HEK293T (cell line): ENCODE measurements around the gene FHIP1B.
"Not testable (repeated sequence)": the region's sequence is repeated elsewhere in the genome, so short reads cannot be mapped to it uniquely, and the experiment has no call there.

ENCODE experiments used
- CTCF ChIA-PET: fragments of 350-600 bp; formaldehyde crosslinking; extraction: SDS; loops from one replicate; lab custom pipeline; 2021; ENCODE audit warnings: antibody characterized with exemption, inconsistent platforms; lab: Yijun Ruan, JAX
- POLR2A ChIA-PET: fragments of 350-600 bp; formaldehyde crosslinking; extraction: SDS; loops from one replicate; lab custom pipeline; 2020; ENCODE audit warnings: antibody characterized with exemption, inconsistent platforms; lab: Yijun Ruan, JAX
- DNase-seq: peaks from one replicate; pipeline ENCODE4 v3.0.0; 2012; ENCODE audit warnings: mixed read lengths; ENCODE audit errors: extremely low spot score
- ARNT ChIP-seq: fragments of 450-650 bp; IDR thresholded peaks from 2 replicates; pipeline ENCODE4 v1.6.1; 2017; ENCODE audit warnings: mild to moderate bottlenecking
- BHLHE40 ChIP-seq: fragments of 450-650 bp; IDR thresholded peaks from 2 replicates; pipeline ENCODE4 v1.6.1; 2016; ENCODE audit warnings: mild to moderate bottlenecking, moderate library complexity, borderline replicate concordance
- CTBP1 ChIP-seq: fragments of 450-650 bp; IDR thresholded peaks from 2 replicates; pipeline ENCODE4 v1.6.1; 2016; ENCODE audit warnings: borderline replicate concordance
- ELF4 ChIP-seq: fragments of 450-650 bp; IDR thresholded peaks from 2 replicates; pipeline ENCODE4 v1.6.1; 2017; ENCODE audit warnings: antibody characterized with exemption
- FOXA1 ChIP-seq: fragments of 450-650 bp; IDR thresholded peaks from 2 replicates; pipeline ENCODE4 v1.6.1; 2016; ENCODE audit warnings: mild to moderate bottlenecking
- FOXK2 ChIP-seq: fragments of 450-650 bp; IDR thresholded peaks from 2 replicates; pipeline ENCODE4 v1.6.1; 2016; ENCODE audit warnings: mild to moderate bottlenecking
- FOXM1 ChIP-seq: fragments of 450-650 bp; IDR thresholded peaks from 2 replicates; pipeline ENCODE4 v1.6.1; 2017; ENCODE audit warnings: mild to moderate bottlenecking, borderline replicate concordance
- HDGF ChIP-seq: fragments of 450-650 bp; IDR thresholded peaks from 2 replicates; pipeline ENCODE4 v1.6.1; 2017; ENCODE audit warnings: antibody characterized with exemption, borderline replicate concordance
- L3MBTL2 ChIP-seq: fragments of 450-650 bp; conservative IDR thresholded peaks from 2 replicates; pipeline ENCODE4 v1.6.1; 2016; ENCODE audit warnings: mild to moderate bottlenecking
- LEF1 ChIP-seq: fragments of 450-650 bp; IDR thresholded peaks from 2 replicates; pipeline ENCODE4 v1.6.1; 2017; ENCODE audit warnings: mild to moderate bottlenecking, borderline replicate concordance
- NFRKB ChIP-seq: fragments of 450-650 bp; IDR thresholded peaks from 2 replicates; pipeline ENCODE4 v1.6.1; 2016; ENCODE audit warnings: mild to moderate bottlenecking, moderate library complexity
- SP1 ChIP-seq: fragments of 450-650 bp; IDR thresholded peaks from 2 replicates; pipeline ENCODE4 v1.6.1; 2017
- SUZ12 ChIP-seq: fragments of 450-650 bp; IDR thresholded peaks from 2 replicates; pipeline ENCODE4 v1.6.1; 2016; ENCODE audit warnings: mild to moderate bottlenecking
- TARDBP ChIP-seq: fragments of 450-650 bp; IDR thresholded peaks from 2 replicates; pipeline ENCODE4 v1.6.1; 2016
- ZNF384 ChIP-seq: fragments of 450-650 bp; IDR thresholded peaks from 2 replicates; pipeline ENCODE4 v1.6.1; 2016
- TF ChIP-seq, protein P1 (sequence below): fragments of 450-650 bp; IDR thresholded peaks from 2 replicates; pipeline ENCODE4 v1.6.1; 2016

FHIP1B gene

DNA sequence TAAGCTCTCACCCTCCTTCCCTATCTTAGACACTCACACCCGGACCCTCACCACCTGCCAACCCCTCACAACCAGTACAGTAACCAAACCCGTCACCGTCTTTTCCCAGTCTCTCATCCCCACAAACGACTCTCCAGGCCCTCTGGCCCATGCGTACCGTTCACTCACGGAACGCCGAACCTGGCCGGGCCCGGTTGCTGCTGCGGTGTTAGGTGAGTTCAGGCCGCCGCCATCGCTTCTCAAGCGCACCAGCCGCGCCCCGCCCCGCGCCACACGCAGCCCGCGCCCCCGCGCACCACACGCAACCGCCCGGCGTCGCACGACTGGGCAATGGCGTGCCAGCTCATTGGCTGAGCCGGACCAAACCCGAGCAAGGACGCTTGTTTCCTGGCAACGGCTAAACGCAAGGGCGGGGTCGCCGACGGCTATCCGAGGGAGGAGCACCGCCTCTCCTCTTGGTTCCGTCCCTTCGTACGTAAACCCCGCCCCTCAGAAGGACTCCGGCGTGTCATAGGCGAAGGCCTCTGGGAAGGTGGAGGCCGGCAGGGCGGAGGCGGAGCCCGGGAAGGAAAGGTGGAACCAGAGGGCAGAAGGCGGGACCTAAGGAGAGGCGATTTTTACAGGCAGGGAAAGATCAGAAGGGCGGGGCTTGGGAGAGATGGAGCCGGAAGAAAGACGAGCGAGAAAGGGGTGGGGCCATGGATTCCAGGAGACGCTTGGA lies at the start of gene FHIP1B:
FHIP1B (minus strand) TSS at position 250 of the 721 bp plus-strand sequence. CDS start 10,120 bp downstream, outside the sequence.
- POLR2A ChIA-PET: interaction anchor here (0.5 to 3.3 kb wide), 6 partner anchors 9 to 234 kb away, joined by 3 to 18 read pairs (median 3); partner anchors contain the start of gene CCKBR
- CTCF ChIA-PET: interaction anchor here (1.1 to 1.6 kb wide), 3 partner anchors 10 to 18 kb away, joined by 3 to 6 read pairs (median 3); no protein-coding TSS in a partner anchor
- no peak for TF ChIP-seq L3MBTL2
- peak; percentile 98; the same call in 1 of the 2 replicates for TF ChIP-seq HDGF
- TF ChIP-seq, protein P1, sequence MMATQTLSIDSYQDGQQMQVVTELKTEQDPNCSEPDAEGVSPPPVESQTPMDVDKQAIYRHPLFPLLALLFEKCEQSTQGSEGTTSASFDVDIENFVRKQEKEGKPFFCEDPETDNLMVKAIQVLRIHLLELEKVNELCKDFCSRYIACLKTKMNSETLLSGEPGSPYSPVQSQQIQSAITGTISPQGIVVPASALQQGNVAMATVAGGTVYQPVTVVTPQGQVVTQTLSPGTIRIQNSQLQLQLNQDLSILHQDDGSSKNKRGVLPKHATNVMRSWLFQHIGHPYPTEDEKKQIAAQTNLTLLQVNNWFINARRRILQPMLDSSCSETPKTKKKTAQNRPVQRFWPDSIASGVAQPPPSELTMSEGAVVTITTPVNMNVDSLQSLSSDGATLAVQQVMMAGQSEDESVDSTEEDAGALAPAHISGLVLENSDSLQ: peak; percentile 50
- TF ChIP-seq FOXM1: no peak
- no peak for TF ChIP-seq ELF4
- no peak for TF ChIP-seq BHLHE40
- TF ChIP-seq NFRKB: no peak
- DNase-seq: peak; percentile 94

DNA sequence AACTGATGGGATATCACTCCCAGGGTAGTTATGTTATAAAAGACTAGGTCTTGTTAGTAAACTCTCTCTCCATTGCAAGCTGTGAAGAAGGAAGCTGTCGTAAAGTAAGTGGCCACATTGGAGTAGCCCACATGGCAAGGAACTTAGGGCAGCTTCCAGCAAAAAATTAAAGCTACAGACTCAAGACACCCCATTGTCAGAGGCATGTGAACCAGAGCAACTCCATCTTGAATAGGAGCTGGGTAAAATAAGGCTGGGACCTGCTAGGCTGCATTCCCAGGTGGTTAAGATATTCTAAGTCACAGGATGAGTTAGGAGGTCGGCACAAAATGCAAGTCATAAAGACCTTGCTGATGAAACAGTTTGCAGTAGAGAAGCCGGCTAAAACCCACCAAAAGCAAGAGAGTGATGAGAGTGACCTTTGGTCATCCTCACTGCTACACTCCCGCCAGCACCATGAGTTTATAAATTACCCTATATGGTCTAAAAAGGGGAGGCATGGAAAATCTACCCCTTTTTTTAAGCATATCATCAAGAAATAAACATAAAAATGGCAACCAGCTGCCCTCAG lies 49.1 kb upstream of the FHIP1B start:
- ChIA-PET CTCF (interaction anchor here (0.6 kb wide), 1 partner anchor 348 kb away, joined by 3 read pairs; no protein-coding TSS in a partner anchor), POLR2A (no interaction called here)
- no peak for TF ChIP-seq CTBP1
- DNase-seq: no peak

DNA sequence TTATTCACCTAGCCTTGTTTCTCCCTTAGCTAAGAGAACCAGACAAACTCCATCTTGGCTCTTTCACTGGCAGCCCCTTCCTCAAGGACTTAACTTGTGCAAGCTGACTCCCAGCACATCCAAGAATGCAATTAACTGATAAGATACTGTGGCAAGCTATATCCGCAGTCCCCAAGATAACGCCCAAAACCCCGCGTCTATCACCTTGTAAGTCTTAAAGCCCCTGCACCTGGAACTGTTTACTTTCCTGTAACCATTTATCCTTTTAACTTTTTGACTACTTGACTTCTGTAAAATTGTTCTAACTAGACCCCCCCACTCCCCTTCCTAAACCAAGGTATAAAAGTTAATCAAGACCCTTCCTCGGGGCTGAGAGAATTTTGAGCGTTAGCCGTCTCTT lies 46.4 kb upstream of the FHIP1B start:
- POLR2A ChIA-PET, DNase-seq, CTCF ChIA-PET: not testable (repeated sequence)

DNA sequence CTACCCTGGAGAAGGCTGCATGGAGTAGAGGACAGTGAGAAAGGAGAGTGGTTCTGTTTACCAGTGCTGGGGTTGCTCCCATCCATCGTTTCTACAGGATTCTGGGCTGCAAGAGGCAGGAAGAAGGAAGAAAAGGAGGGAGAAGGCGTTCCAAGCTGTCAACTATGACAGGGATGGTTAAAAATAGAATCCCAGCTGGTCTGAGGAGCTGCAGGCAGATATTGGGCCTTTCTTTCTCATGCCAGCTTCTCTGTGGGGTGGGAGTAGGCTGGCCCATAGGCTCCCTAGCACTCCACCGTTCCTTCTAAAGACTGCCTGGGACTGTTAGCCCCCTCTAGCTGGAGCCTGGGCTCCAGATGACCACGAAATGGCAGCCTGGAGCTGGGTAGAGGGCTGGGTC lies 38.8 kb upstream of the FHIP1B start:
- ChIA-PET POLR2A (no interaction called here), CTCF (interaction anchor here (1.0 kb wide), 1 partner anchor 44 kb away, joined by 4 read pairs; no protein-coding TSS in a partner anchor)
- DNase-seq: no peak
- TF ChIP-seq ARNT: no peak
- TF ChIP-seq SP1: no peak
- TF ChIP-seq LEF1: no peak
- TF ChIP-seq TARDBP: no peak
- no peak for TF ChIP-seq FOXA1
- no peak for TF ChIP-seq L3MBTL2
- no peak for TF ChIP-seq FOXK2
- TF ChIP-seq NFRKB: no peak
- TF ChIP-seq ZNF384: no peak
- TF ChIP-seq FOXM1: no peak
- TF ChIP-seq, protein P1: no peak
- no peak for TF ChIP-seq ELF4
- TF ChIP-seq SUZ12: no peak
- no peak for TF ChIP-seq CTBP1
- TF ChIP-seq BHLHE40: no peak
- no peak for TF ChIP-seq HDGF

DNA sequence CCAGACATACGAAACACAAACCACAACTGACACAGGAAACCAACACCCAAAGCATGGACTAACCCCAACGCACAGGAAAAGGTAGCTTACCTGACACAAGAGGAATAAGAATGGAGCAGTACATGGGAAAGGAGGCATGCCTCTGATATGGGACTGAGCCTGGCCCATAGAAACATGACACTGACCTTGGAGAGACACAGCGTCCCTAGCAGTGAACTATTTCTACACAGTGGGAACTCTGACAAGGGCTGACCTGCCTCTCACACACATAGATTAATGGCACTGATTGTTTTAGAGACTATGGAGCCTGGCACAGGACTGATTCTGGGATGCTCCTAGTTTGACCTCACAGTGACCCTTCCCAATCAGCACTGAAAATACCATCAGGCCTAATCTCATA lies 37.2 kb upstream of the FHIP1B start:
- ChIA-PET CTCF (no interaction called here), POLR2A (no interaction called here)
- TF ChIP-seq NFRKB (no peak), FOXK2 (no peak), ARNT (no peak), BHLHE40 (no peak), ELF4 (no peak), SUZ12 (no peak), L3MBTL2 (no peak), CTBP1 (no peak), FOXM1 (no peak), LEF1 (no peak), ZNF384 (no peak), TARDBP (no peak), SP1 (no peak), FOXA1 (no peak), HDGF (no peak)
- TF ChIP-seq, protein P1: no peak
- no peak for DNase-seq

DNA sequence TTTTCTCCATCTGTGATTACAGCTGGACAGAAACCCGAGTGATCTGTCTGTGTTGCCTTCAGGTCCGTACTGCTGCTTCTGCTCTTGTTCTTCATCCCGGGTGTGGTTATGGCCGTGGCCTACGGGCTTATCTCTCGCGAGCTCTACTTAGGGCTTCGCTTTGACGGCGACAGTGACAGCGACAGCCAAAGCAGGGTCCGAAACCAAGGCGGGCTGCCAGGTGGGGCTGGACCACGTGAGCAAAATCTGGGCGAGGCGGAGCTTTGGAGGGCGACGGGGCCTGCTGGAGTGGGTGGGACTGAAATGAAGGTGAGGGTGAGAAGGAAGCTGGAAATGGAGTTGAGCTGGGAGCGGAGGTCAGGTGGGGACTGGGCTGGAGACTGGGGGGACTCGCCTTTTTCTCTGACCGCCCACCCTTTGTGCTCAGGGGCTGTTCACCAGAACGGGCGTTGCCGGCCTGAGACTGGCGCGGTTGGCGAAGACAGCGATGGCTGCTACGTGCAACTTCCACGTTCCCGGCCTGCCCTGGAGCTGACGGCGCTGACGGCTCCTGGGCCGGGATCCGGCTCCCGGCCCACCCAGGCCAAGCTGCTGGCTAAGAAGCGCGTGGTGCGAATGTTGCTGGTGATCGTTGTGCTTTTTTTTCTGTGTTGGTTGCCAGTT lies 36.3 kb upstream of the FHIP1B start:
- ChIA-PET POLR2A (no interaction called here), CTCF (no interaction called here)
- DNase-seq: no peak
- TF ChIP-seq, protein P1: no peak
- TF ChIP-seq ZNF384: no peak
- TF ChIP-seq SUZ12: no peak
- TF ChIP-seq ARNT: no peak
- no peak for TF ChIP-seq FOXA1
- TF ChIP-seq SP1: no peak
- TF ChIP-seq ELF4: no peak
- no peak for TF ChIP-seq NFRKB
- TF ChIP-seq TARDBP: no peak
- no peak for TF ChIP-seq FOXM1
- no peak for TF ChIP-seq LEF1
- TF ChIP-seq FOXK2: no peak
- TF ChIP-seq L3MBTL2: no peak
- no peak for TF ChIP-seq HDGF
- TF ChIP-seq BHLHE40: no peak
- TF ChIP-seq CTBP1: no peak
